Calu3 (cell line): ENCODE measurements around the gene TSR3. TPM values are rescaled to one million over a fixed set of nuclear protein-coding genes. Genes with fewer than 3 reads are reported as not detected.

ENCODE experiments used
- BruUV-seq: library from RNA; stranded (reverse); fragments of 400-500 nt; replicated peaks from 2 replicates; lab custom pipeline; 2021; lab: Mats Ljungman, UMichigan
- CTCF ChIA-PET: fragments of 300-600 bp; sonication (Branson Sonifier 250); formaldehyde crosslinking; loops from one replicate; lab custom pipeline; 2022; ENCODE audit warnings: antibody characterized with exemption; lab: Charles Lee
- DNase-seq: peaks from one replicate; pipeline ENCODE4 v3.0.0; 2022
- H3K27ac Mint-ChIP-seq: one replicate; pipeline ENCODE4 v1.8.0; 2022; ENCODE audit warnings: mixed read lengths; ENCODE audit not compliant: unreplicated experiment
- H3K27me3 Mint-ChIP-seq: one replicate; pipeline ENCODE4 v1.8.0; 2022; ENCODE audit warnings: mixed read lengths; ENCODE audit not compliant: unreplicated experiment
- H3K36me3 Mint-ChIP-seq: one replicate; pipeline ENCODE4 v1.8.0; 2022; ENCODE audit warnings: mild to moderate bottlenecking, moderate library complexity, mixed read lengths; ENCODE audit not compliant: insufficient read depth, unreplicated experiment
- H3K4me1 Mint-ChIP-seq: one replicate; pipeline ENCODE4 v1.8.0; 2022; ENCODE audit warnings: mild to moderate bottlenecking, low read depth, mixed read lengths; ENCODE audit not compliant: unreplicated experiment
- H3K4me3 Mint-ChIP-seq: one replicate; pipeline ENCODE4 v1.8.0; 2022; ENCODE audit warnings: mild to moderate bottlenecking, low read depth, moderate library complexity, mixed read lengths; ENCODE audit not compliant: unreplicated experiment
- H3K9me3 Mint-ChIP-seq: one replicate; pipeline ENCODE4 v1.8.0; 2022; ENCODE audit warnings: low read depth, mixed read lengths; ENCODE audit not compliant: unreplicated experiment
- intact Hi-C: fragments of 100-400 bp; cut with micrococcal nuclease; formaldehyde crosslinking; loops from one replicate; pipeline ENCODE4 v1.10.0; 2022; ENCODE audit not compliant: unreplicated experiment
- total RNA-seq: library from RNA; stranded (reverse); gene quantifications from 2 replicates; pipeline ENCODE4 v1.2.3, GENCODE V29; 2022
- TF ChIP-seq, protein P1 (sequence below): fragments of 200-600 bp; IDR thresholded peaks from one replicate; pipeline ENCODE4 v1.8.0; 2022; ENCODE audit warnings: antibody characterized with exemption; ENCODE audit not compliant: unreplicated experiment

The TSR3 gene
- total RNA-seq, 1 experiment from 2014 or later, result 59.4 TPM

- TF ChIP-seq, protein P1, sequence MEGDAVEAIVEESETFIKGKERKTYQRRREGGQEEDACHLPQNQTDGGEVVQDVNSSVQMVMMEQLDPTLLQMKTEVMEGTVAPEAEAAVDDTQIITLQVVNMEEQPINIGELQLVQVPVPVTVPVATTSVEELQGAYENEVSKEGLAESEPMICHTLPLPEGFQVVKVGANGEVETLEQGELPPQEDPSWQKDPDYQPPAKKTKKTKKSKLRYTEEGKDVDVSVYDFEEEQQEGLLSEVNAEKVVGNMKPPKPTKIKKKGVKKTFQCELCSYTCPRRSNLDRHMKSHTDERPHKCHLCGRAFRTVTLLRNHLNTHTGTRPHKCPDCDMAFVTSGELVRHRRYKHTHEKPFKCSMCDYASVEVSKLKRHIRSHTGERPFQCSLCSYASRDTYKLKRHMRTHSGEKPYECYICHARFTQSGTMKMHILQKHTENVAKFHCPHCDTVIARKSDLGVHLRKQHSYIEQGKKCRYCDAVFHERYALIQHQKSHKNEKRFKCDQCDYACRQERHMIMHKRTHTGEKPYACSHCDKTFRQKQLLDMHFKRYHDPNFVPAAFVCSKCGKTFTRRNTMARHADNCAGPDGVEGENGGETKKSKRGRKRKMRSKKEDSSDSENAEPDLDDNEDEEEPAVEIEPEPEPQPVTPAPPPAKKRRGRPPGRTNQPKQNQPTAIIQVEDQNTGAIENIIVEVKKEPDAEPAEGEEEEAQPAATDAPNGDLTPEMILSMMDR, result no peak
- Mint-ChIP-seq H3K9me3 (no peaks in the 10 kb centered on the region), H3K36me3 (peaks cover 9% of the 10 kb centered on the region), H3K4me1 (no peaks in the 10 kb centered on the region), H3K4me3 (no peak overlapping the region), H3K27me3 (no peaks in the 10 kb centered on the region), H3K27ac (no peak overlapping the region)
- no TSS peak for BruUV-seq
- CTCF ChIA-PET, result no interaction called here
- no peak for DNase-seq
- intact Hi-C loops, result no loop called here
Measured at GRCh38 chr16:1385232-1385631, 33.6 kb upstream of the TSR3 start.

DNA sequence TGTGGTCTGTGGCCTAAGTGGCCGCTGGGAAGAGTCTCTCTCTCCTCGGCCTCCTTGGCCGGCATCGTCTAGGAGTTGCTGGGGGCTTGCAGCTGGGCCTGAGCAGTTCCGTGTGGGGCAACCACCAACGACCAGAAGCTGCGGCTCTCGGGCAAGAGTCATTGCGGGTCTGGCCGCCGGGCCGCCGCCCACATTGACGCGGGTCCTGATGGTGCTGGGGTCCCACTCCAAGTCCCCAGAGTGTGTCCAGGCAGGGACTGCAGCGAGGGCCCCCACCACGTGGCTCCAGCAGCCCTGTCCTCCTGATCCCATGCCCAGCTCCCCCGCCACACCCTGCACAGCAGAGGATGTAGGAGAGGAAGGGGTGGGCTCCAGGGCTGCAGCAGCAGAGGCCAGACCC is 31.9 kb upstream of the TSR3 start:
- H3K27ac Mint-ChIP-seq, result no peak overlapping the region
- no peak overlapping the region for H3K4me3 Mint-ChIP-seq
- no peaks in the 10 kb centered on the region for H3K9me3 Mint-ChIP-seq
- TF ChIP-seq, protein P1, result no peak
- BruUV-seq, result no TSS peak
- peaks cover 23% of the 10 kb centered on the region for H3K36me3 Mint-ChIP-seq
- peaks cover 6% of the 10 kb centered on the region for H3K4me1 Mint-ChIP-seq
- DNase-seq, result no peak
- no peaks in the 10 kb centered on the region for H3K27me3 Mint-ChIP-seq
- intact Hi-C loops, result no loop called here
- CTCF ChIA-PET, result no interaction called here

GRCh38 chr16:1381612-1382406 is 30.1 kb upstream of the TSR3 start:
- peaks cover 27% of the 10 kb centered on the region for H3K36me3 Mint-ChIP-seq
- H3K9me3 Mint-ChIP-seq, result no peaks in the 10 kb centered on the region
- peaks cover 16% of the 10 kb centered on the region for H3K4me1 Mint-ChIP-seq
- no peak for DNase-seq
- TF ChIP-seq, protein P1, result no peak
- CTCF ChIA-PET, result no interaction called here
- no peak overlapping the region for H3K4me3 Mint-ChIP-seq
- no peaks in the 10 kb centered on the region for H3K27me3 Mint-ChIP-seq
- intact Hi-C loops, result no loop called here
- no peak overlapping the region for H3K27ac Mint-ChIP-seq
- no TSS peak for BruUV-seq

GRCh38 chr16:1380195-1380594 is 28.5 kb upstream of the TSR3 start:
- no peak for DNase-seq
- TF ChIP-seq, protein P1, result no peak
- Mint-ChIP-seq H3K4me3 (peak overlapping the region; percentile 73), H3K36me3 (peaks cover 24% of the 10 kb centered on the region), H3K27me3 (no peaks in the 10 kb centered on the region), H3K9me3 (no peaks in the 10 kb centered on the region), H3K27ac (peak overlapping the region; percentile 82), H3K4me1 (peaks cover 16% of the 10 kb centered on the region)
- intact Hi-C loops, result no loop called here
- BruUV-seq, result no TSS peak
- CTCF ChIA-PET, result interaction anchor here (0.6 to 1.2 kb wide), 4 partner anchors 26 to 242 kb away, joined by 3 to 5 read pairs (median 4); no protein-coding TSS in a partner anchor
